Panc1 (cell line): Measurements from ENCODE around the gene GPR158. TPM values are rescaled to one million over a fixed set of nuclear protein-coding genes. Genes with fewer than 3 reads are reported as not detected.

Source experiments
- ATAC-seq: fragments of 200-7000 bp; cut with Tn5 transposase; 2 replicates; pipeline ENCODE4 v1.9.1; 2020; ENCODE audit warnings: mild to moderate bottlenecking, moderate library complexity
- BruUV-seq: library from RNA; stranded (reverse); fragments of 400-500 nt; replicated peaks from 2 replicates; lab custom pipeline; 2021; lab: Mats Ljungman, UMichigan
- CTCF ChIA-PET: fragments of 300-600 bp; sonication (Branson Sonifier 250); formaldehyde crosslinking; loops from one replicate; lab custom pipeline; 2022; ENCODE audit warnings: antibody characterized with exemption; lab: Charles Lee
- POLR2A ChIA-PET: fragments of 300-600 bp; sonication (Branson Sonifier 250); formaldehyde crosslinking; loops from one replicate; lab custom pipeline; 2022; ENCODE audit warnings: antibody characterized with exemption; lab: Charles Lee
- DNase-seq: peaks from one replicate; pipeline ENCODE4 v3.0.0-alpha.2; 2010; ENCODE audit warnings: low read depth, low spot score
- H3K27ac ChIP-seq: 2 replicates; pipeline ENCODE4 v1.5.1; 2011; ENCODE audit warnings: mild to moderate bottlenecking, low read length, inconsistent platforms
- H3K27me3 ChIP-seq: fragments of 200-500 bp; sonication (Bioruptor generic); 2 replicates; pipeline ENCODE4 v1.6.0; 2014; ENCODE audit warnings: low read length, inconsistent platforms; ENCODE audit not compliant: control insufficient read depth, insufficient read depth
- H3K36me3 ChIP-seq: fragments of 200-500 bp; sonication (Bioruptor generic); 2 replicates; pipeline ENCODE4 v1.5.1; 2014; ENCODE audit warnings: inconsistent platforms, mild to moderate bottlenecking, low read length, moderate library complexity; ENCODE audit not compliant: control insufficient read depth, insufficient read depth
- H3K4me1 ChIP-seq: 2 replicates; pipeline ENCODE4 v1.5.1; 2011; ENCODE audit warnings: inconsistent platforms, mild to moderate bottlenecking, low read length, moderate library complexity; ENCODE audit not compliant: control insufficient read depth, insufficient read depth
- H3K4me3 ChIP-seq, 2 experiments: 2 replicates each; pipeline ENCODE4 v1.5.1; 2011 to 2012; ENCODE audit warnings: low read depth in 2 of 2, low read length in 2 of 2, mild to moderate bottlenecking in 2 of 2, inconsistent platforms in 1 of 2, moderate library complexity in 1 of 2
- H3K9me3 ChIP-seq: fragments of 200-500 bp; sonication (Bioruptor generic); 2 replicates; pipeline ENCODE4 v1.5.1; 2014; ENCODE audit warnings: low read depth, mild to moderate bottlenecking, inconsistent platforms, low read length, moderate library complexity; ENCODE audit not compliant: control insufficient read depth, insufficient read depth
- POLR2AphosphoS5 ChIP-seq: IDR thresholded peaks from 2 replicates; pipeline ENCODE4 v1.6.1; 2012; ENCODE audit warnings: mild to moderate bottlenecking, low read depth, low read length, moderate library complexity
- SIN3A ChIP-seq: IDR thresholded peaks from 2 replicates; pipeline ENCODE4 v1.6.1; 2012; ENCODE audit warnings: low read depth, mild to moderate bottlenecking, low read length, moderate library complexity, borderline replicate concordance; ENCODE audit not compliant: insufficient read depth
- TCF7L2 ChIP-seq: IDR thresholded peaks from 2 replicates; pipeline ENCODE4 v1.6.1; 2011; ENCODE audit warnings: mild to moderate bottlenecking, low read depth, low read length, inconsistent platforms
- in situ Hi-C: cut with HindIII; loops from 2 replicates; pipeline ENCODE4 v1.10.0; 2016; ENCODE audit warnings: low sequenced_read_pairs, low pct_unique_long_range_greater_than_20kb
- intact Hi-C: fragments of 100-400 bp; cut with micrococcal nuclease; formaldehyde crosslinking; loops from one replicate; pipeline ENCODE4 v1.10.0; 2022; ENCODE audit not compliant: unreplicated experiment
- total RNA-seq: library from RNA; stranded (reverse); gene quantifications from one replicate; pipeline ENCODE4 v1.2.1, GENCODE V29; 2021; ENCODE audit not compliant: unreplicated experiment
- TF ChIP-seq, protein P1 (sequence below): fragments of 450-650 bp; IDR thresholded peaks from 2 replicates; pipeline ENCODE4 v1.5.1; 2017; ENCODE audit warnings: mild to moderate bottlenecking
- TF ChIP-seq, protein P2 (sequence below), 2 experiments: IDR thresholded peaks; 2 replicates each; pipeline ENCODE4 v1.6.1; 2011 to 2012; ENCODE audit warnings: low read depth in 2 of 2, control low read depth in 1 of 2, low read length in 1 of 2, mild to moderate bottlenecking in 1 of 2, moderate library complexity in 1 of 2; ENCODE audit not compliant: insufficient read depth in 1 of 2

Gene GPR158
- total RNA-seq, 1 experiment from 2014 or later = 0.64 TPM

DNA sequence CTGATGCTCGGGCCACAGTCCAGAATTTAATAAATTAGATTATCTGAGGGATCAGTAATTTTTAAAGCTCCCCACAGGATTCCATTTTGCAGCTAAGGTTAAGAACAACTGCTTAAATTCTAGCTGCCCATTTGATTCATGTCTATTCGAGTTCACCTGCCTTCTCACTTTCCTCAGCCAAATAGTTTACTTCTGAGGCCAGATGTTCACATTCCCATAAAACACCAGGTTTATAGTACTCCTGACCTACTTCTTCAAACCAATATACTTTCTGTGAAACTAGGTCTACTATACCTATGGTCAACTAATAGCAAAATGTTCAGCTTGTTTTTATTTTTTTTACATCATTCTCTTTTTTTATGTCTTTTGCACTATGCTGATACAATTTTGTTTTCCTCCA lies 86.3 kb downstream of the GPR158 start:
- Histone ChIP-seq H3K27me3 (no peaks in the 10 kb centered on the region), H3K36me3 (no peaks in the 10 kb centered on the region), H3K4me1 (no peaks in the 10 kb centered on the region), H3K27ac (no peak overlapping the region), H3K4me3 (no peak overlapping the region), H3K9me3 (no peaks in the 10 kb centered on the region)
- DNase-seq (no peak), ATAC-seq (no peak)
- in situ Hi-C loops = no loop called here
- BruUV-seq = no TSS peak
- intact Hi-C loops = no loop called here
- ChIA-PET CTCF (no interaction called here), POLR2A (no interaction called here)
- TF ChIP-seq POLR2AphosphoS5 (no peak), SIN3A (no peak), TCF7L2 (no peak)
- TF ChIP-seq, protein P1, sequence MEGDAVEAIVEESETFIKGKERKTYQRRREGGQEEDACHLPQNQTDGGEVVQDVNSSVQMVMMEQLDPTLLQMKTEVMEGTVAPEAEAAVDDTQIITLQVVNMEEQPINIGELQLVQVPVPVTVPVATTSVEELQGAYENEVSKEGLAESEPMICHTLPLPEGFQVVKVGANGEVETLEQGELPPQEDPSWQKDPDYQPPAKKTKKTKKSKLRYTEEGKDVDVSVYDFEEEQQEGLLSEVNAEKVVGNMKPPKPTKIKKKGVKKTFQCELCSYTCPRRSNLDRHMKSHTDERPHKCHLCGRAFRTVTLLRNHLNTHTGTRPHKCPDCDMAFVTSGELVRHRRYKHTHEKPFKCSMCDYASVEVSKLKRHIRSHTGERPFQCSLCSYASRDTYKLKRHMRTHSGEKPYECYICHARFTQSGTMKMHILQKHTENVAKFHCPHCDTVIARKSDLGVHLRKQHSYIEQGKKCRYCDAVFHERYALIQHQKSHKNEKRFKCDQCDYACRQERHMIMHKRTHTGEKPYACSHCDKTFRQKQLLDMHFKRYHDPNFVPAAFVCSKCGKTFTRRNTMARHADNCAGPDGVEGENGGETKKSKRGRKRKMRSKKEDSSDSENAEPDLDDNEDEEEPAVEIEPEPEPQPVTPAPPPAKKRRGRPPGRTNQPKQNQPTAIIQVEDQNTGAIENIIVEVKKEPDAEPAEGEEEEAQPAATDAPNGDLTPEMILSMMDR = no peak
- TF ChIP-seq, protein P2, sequence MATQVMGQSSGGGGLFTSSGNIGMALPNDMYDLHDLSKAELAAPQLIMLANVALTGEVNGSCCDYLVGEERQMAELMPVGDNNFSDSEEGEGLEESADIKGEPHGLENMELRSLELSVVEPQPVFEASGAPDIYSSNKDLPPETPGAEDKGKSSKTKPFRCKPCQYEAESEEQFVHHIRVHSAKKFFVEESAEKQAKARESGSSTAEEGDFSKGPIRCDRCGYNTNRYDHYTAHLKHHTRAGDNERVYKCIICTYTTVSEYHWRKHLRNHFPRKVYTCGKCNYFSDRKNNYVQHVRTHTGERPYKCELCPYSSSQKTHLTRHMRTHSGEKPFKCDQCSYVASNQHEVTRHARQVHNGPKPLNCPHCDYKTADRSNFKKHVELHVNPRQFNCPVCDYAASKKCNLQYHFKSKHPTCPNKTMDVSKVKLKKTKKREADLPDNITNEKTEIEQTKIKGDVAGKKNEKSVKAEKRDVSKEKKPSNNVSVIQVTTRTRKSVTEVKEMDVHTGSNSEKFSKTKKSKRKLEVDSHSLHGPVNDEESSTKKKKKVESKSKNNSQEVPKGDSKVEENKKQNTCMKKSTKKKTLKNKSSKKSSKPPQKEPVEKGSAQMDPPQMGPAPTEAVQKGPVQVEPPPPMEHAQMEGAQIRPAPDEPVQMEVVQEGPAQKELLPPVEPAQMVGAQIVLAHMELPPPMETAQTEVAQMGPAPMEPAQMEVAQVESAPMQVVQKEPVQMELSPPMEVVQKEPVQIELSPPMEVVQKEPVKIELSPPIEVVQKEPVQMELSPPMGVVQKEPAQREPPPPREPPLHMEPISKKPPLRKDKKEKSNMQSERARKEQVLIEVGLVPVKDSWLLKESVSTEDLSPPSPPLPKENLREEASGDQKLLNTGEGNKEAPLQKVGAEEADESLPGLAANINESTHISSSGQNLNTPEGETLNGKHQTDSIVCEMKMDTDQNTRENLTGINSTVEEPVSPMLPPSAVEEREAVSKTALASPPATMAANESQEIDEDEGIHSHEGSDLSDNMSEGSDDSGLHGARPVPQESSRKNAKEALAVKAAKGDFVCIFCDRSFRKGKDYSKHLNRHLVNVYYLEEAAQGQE (IDR thresholded peaks at IDR 0.05; ENCODE audit: insufficient read depth in 1 of 2, low read depth in 2 of 2, low read length in 1 of 2) = no peak

DNA sequence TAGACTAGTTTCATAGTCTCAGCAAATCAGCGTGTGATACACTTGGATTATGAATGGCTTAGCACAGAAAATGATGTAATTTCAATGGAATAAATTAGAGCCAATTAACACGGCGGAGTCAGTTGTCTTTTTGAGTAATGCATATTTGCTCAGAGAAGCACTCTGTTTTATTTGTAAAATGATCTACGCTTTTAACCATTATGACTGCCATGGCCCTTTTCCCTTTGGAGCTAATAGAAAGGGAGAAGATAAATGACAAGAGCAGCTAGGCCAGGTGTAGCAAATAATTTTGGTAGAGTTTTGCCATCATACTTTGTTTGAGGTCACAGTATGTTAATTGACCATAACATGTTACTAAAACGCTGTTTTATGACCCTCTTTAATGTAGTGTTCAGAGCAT lies 86.8 kb downstream of the GPR158 start:
- Histone ChIP-seq H3K27me3 (no peaks in the 10 kb centered on the region), H3K27ac (no peak overlapping the region), H3K4me3 (no peak overlapping the region), H3K4me1 (no peaks in the 10 kb centered on the region), H3K9me3 (no peaks in the 10 kb centered on the region), H3K36me3 (no peaks in the 10 kb centered on the region)
- in situ Hi-C loops = no loop called here
- TF ChIP-seq SIN3A = no peak
- TF ChIP-seq, protein P2 (IDR thresholded peaks at IDR 0.05; ENCODE audit: insufficient read depth in 1 of 2, low read depth in 2 of 2, low read length in 1 of 2) = no peak
- no peak for TF ChIP-seq TCF7L2
- TF ChIP-seq, protein P1 = no peak
- no peak for TF ChIP-seq POLR2AphosphoS5
- no TSS peak for BruUV-seq
- no peak for DNase-seq
- ATAC-seq = no peak
- ChIA-PET POLR2A (no interaction called here), CTCF (no interaction called here)
- intact Hi-C loops = no loop called here
